Smooth muscle cell (in vitro differentiated cells): ENCODE results near the gene IL1R2. TPM values are rescaled to one million over a fixed set of nuclear protein-coding genes. Genes with fewer than 3 reads are reported as not detected.
A peak's percentile ranks its signal among the peaks of the same experiment; 100 is the strongest.

ENCODE experiments used
- DNase-seq: peaks from one replicate; lab custom pipeline; 2025; ENCODE audit not compliant: unreplicated experiment; lab: John Stamatoyannopoulos, UW
- H2AFZ ChIP-seq: fragments of 200-600 bp; sonication (generic); 2 replicates; pipeline ENCODE4 v1.6.0; 2016; ENCODE audit warnings: antibody characterized with exemption, low read depth, mild to moderate bottlenecking
- H3F3A ChIP-seq: fragments of 200-600 bp; sonication (generic); 2 replicates; pipeline ENCODE4 v1.6.0; 2017; ENCODE audit warnings: antibody characterized with exemption, low read depth
- H3K27ac ChIP-seq: fragments of 200-600 bp; sonication (generic); 2 replicates; pipeline ENCODE4 v1.5.1; 2016; ENCODE audit warnings: low read depth, mild to moderate bottlenecking
- H3K27me3 ChIP-seq: fragments of 200-600 bp; sonication (generic); 2 replicates; pipeline ENCODE4 v1.6.1; 2016; ENCODE audit warnings: low read depth, mild to moderate bottlenecking
- H3K36me3 ChIP-seq: fragments of 200-600 bp; sonication (generic); 2 replicates; pipeline ENCODE4 v1.5.1; 2016; ENCODE audit warnings: low read depth
- H3K4me1 ChIP-seq: fragments of 200-600 bp; sonication (generic); 2 replicates; pipeline ENCODE4 v1.5.1; 2016; ENCODE audit warnings: low read depth
- H3K4me2 ChIP-seq: fragments of 200-600 bp; sonication (generic); 2 replicates; pipeline ENCODE4 v1.6.0; 2016; ENCODE audit warnings: mild to moderate bottlenecking
- H3K4me3 ChIP-seq: fragments of 200-600 bp; sonication (generic); 2 replicates; pipeline ENCODE4 v1.5.1; 2016; ENCODE audit warnings: mild to moderate bottlenecking
- H3K79me2 ChIP-seq: fragments of 200-600 bp; sonication (generic); 2 replicates; pipeline ENCODE4 v1.6.0; 2016; ENCODE audit warnings: low read depth, mild to moderate bottlenecking
- H3K9ac ChIP-seq: fragments of 200-600 bp; sonication (generic); 2 replicates; pipeline ENCODE4 v1.6.0; 2016; ENCODE audit warnings: low read depth
- H3K9me3 ChIP-seq: fragments of 200-600 bp; sonication (generic); replicated peaks from 2 replicates; pipeline ENCODE4 v1.5.1; 2016; ENCODE audit warnings: low read depth
- H4K20me1 ChIP-seq: fragments of 200-600 bp; sonication (generic); 2 replicates; pipeline ENCODE4 v1.6.0; 2016; ENCODE audit warnings: low read depth
- WGBS: methylation state at CpG from one replicate; pipeline ENCODE4 v1.1.7; 2016; ENCODE audit warnings: low lambda C conversion rate; 5-methylcytosine and 5-hydroxymethylcytosine counted together
- polyA plus RNA-seq: library from polyadenylated mRNA; unstranded; fragments of >200 nt; fragmentation: Nextera tagmentation; extraction: Ambion mirVana; gene quantifications from 2 replicates; pipeline ENCODE4 v1.2.1, GENCODE V29; 2016
- total RNA-seq: library from RNA; depleted of rRNA; stranded (reverse); fragments of >200 nt; gene quantifications from 2 replicates; pipeline ENCODE4 v1.2.3, GENCODE V29; 2014
- TF ChIP-seq, protein P1 (sequence below): fragments of 200-600 bp; sonication (generic); IDR thresholded peaks from 2 replicates; pipeline ENCODE4 v1.5.1; 2017; ENCODE audit warnings: borderline replicate concordance, mild to moderate bottlenecking, antibody characterized with exemption; ENCODE audit not compliant: insufficient read depth, poor library complexity, severe bottlenecking

The IL1R2 gene
- total and polyA plus RNA-seq, 2 experiments from 2014 or later = 0.42 to 4.2 TPM

- no peaks in the 10 kb centered on the region for H3K36me3 ChIP-seq
- H3K4me1 ChIP-seq = no peaks in the 10 kb centered on the region
- WGBS = 95% methylated on average over 7 of the region's 7 CpGs
- no peak overlapping the region for H3K4me3 ChIP-seq
- H3K9me3 ChIP-seq = no peaks in the 10 kb centered on the region
- H3K79me2 ChIP-seq = no peaks in the 10 kb centered on the region
- H2AFZ ChIP-seq = no peak overlapping the region
- no peak overlapping the region for H3K27ac ChIP-seq
- H4K20me1 ChIP-seq = no peaks in the 10 kb centered on the region
- no peaks in the 10 kb centered on the region for H3K27me3 ChIP-seq
- H3F3A ChIP-seq = no peaks in the 10 kb centered on the region
- no peak for DNase-seq
- H3K9ac ChIP-seq = no peak overlapping the region
- no peak overlapping the region for H3K4me2 ChIP-seq
- TF ChIP-seq, protein P1, sequence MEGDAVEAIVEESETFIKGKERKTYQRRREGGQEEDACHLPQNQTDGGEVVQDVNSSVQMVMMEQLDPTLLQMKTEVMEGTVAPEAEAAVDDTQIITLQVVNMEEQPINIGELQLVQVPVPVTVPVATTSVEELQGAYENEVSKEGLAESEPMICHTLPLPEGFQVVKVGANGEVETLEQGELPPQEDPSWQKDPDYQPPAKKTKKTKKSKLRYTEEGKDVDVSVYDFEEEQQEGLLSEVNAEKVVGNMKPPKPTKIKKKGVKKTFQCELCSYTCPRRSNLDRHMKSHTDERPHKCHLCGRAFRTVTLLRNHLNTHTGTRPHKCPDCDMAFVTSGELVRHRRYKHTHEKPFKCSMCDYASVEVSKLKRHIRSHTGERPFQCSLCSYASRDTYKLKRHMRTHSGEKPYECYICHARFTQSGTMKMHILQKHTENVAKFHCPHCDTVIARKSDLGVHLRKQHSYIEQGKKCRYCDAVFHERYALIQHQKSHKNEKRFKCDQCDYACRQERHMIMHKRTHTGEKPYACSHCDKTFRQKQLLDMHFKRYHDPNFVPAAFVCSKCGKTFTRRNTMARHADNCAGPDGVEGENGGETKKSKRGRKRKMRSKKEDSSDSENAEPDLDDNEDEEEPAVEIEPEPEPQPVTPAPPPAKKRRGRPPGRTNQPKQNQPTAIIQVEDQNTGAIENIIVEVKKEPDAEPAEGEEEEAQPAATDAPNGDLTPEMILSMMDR = no peak
Measured at GRCh38 chr2:101967826-101968513, 23.8 kb upstream of the IL1R2 start.

DNA sequence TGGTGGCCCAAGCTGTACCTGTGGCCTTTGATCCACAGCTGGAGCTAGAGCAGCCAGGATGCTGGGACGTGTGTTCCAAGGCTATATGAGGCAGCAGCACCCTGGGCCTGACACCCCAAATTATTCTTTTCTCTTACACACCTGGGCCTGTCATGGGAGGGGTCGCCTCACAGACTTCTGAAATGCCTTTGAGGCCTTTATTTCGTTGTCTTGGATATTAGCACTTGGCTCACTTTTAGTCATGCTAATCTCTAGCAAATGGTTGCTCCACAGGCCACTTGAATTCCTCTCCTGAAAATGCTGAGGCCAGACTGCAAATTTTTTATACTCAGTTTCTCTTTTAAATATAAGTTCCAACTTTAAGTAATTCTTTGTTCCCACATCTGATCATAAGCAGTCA is 22.0 kb upstream of the IL1R2 start:
- H4K20me1 ChIP-seq = no peaks in the 10 kb centered on the region
- 73% methylated on average over 3 of the region's 3 CpGs for WGBS
- DNase-seq = no peak
- H3K9ac ChIP-seq = no peak overlapping the region
- no peaks in the 10 kb centered on the region for H3K9me3 ChIP-seq
- H3F3A ChIP-seq = no peaks in the 10 kb centered on the region
- H3K4me3 ChIP-seq = no peak overlapping the region
- no peaks in the 10 kb centered on the region for H3K27me3 ChIP-seq
- H3K4me1 ChIP-seq = peaks cover 6% of the 10 kb centered on the region
- H3K36me3 ChIP-seq = no peaks in the 10 kb centered on the region
- no peak overlapping the region for H3K4me2 ChIP-seq
- H3K27ac ChIP-seq = no peak overlapping the region
- TF ChIP-seq, protein P1 = no peak
- no peak overlapping the region for H2AFZ ChIP-seq
- no peaks in the 10 kb centered on the region for H3K79me2 ChIP-seq

DNA sequence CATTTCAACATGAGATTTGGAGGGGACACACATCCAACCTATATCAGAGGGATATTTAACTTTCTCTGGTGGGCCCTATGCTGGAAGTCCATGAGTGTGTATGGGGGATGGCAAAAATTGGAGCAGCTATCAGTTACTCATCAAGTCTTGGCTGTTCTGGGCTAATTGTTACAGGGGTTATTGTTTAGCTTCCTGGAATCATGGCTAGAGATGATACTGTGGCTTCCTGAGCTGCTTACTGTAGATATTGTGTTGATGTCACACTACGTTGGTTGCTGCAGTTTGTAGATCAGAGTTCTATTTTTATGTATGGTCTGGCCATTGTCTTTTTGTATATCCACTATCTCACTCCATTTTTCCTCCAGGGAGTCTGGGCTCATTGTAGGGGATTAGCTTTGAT is 20.9 kb upstream of the IL1R2 start:
- H3K27ac ChIP-seq = no peak overlapping the region
- no peak for DNase-seq
- H4K20me1 ChIP-seq = no peaks in the 10 kb centered on the region
- no peak overlapping the region for H3K9ac ChIP-seq
- H3K9me3 ChIP-seq = no peaks in the 10 kb centered on the region
- H3K4me1 ChIP-seq = peaks cover 10% of the 10 kb centered on the region
- no peak overlapping the region for H2AFZ ChIP-seq
- no peaks in the 10 kb centered on the region for H3K36me3 ChIP-seq
- H3K4me3 ChIP-seq = no peak overlapping the region
- TF ChIP-seq, protein P1 = no peak
- H3K79me2 ChIP-seq = no peaks in the 10 kb centered on the region
- 88% methylated on average over 1 of the region's 1 CpG for WGBS
- no peaks in the 10 kb centered on the region for H3K27me3 ChIP-seq
- no peaks in the 10 kb centered on the region for H3F3A ChIP-seq
- no peak overlapping the region for H3K4me2 ChIP-seq

DNA sequence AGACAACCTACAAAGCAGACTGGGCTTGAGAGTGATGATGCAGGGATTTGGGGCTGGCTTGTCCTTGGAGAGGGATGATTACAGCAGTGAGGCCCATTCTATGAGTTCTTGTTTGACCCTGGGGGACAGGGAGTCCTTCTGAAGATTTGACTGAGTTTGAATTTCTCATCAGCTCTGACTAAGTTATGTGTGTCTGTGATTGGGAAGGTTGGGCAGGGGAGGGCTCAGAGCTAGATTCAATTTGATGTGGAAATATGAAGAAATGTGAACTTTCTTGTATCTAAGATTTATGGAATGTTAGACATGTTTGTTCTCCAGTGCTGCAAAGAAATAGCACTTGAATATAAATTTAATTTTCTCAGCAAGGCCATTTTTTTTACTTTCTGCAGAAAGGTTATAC is 19.9 kb upstream of the IL1R2 start:
- Histone ChIP-seq H3F3A (no peaks in the 10 kb centered on the region), H3K4me3 (no peak overlapping the region), H3K9me3 (no peaks in the 10 kb centered on the region), H2AFZ (peak overlapping the region; percentile 67), H3K36me3 (no peaks in the 10 kb centered on the region), H4K20me1 (no peaks in the 10 kb centered on the region), H3K79me2 (no peaks in the 10 kb centered on the region), H3K4me2 (no peak overlapping the region), H3K27me3 (no peaks in the 10 kb centered on the region), H3K4me1 (peaks cover 10% of the 10 kb centered on the region), H3K9ac (no peak overlapping the region), H3K27ac (no peak overlapping the region)
- no peak for DNase-seq
- TF ChIP-seq, protein P1 = no peak
